GM23338 (cell line): ENCODE measurements around the gene TXNRD3. TPM values are rescaled to one million over a fixed set of nuclear protein-coding genes. Genes with fewer than 3 reads are reported as not detected.
"Not testable (repeated sequence)": the region's sequence is repeated elsewhere in the genome, so short reads cannot be mapped to it uniquely, and the experiment has no call there.

ENCODE experiments used
- ATAC-seq: fragments of 200-7000 bp; cut with Tn5 transposase; 3 replicates; pipeline ENCODE4 v1.9.1; 2020
- DNase-seq: peaks from one replicate; pipeline ENCODE4 v3.0.0-alpha.2; 2015; ENCODE audit warnings: low spot score
- H2AFZ ChIP-seq: fragments of 200-600 bp; sonication (generic); 2 replicates; pipeline ENCODE4 v1.8.0; 2016; ENCODE audit warnings: antibody characterized with exemption, mild to moderate bottlenecking, moderate library complexity
- H3F3A ChIP-seq: fragments of 200-600 bp; sonication (generic); replicated peaks from 2 replicates; pipeline ENCODE4 v1.8.0; 2017; ENCODE audit warnings: antibody characterized with exemption, mixed run types, low read depth
- H3K27ac ChIP-seq: fragments of 200-600 bp; sonication (generic); 2 replicates; pipeline ENCODE4 v1.6.1; 2016; ENCODE audit warnings: low read depth
- H3K27me3 ChIP-seq: fragments of 200-600 bp; sonication (generic); 2 replicates; pipeline ENCODE4 v1.8.0; 2016; ENCODE audit warnings: mild to moderate bottlenecking, mixed run types, moderate library complexity; ENCODE audit not compliant: insufficient read depth
- H3K36me3 ChIP-seq: fragments of 200-600 bp; sonication (generic); 2 replicates; pipeline ENCODE4 v1.8.0; 2016; ENCODE audit warnings: mild to moderate bottlenecking; ENCODE audit not compliant: insufficient read depth
- H3K4me1 ChIP-seq: fragments of 200-600 bp; sonication (generic); 2 replicates; pipeline ENCODE4 v1.8.0; 2016; ENCODE audit warnings: mild to moderate bottlenecking, moderate library complexity; ENCODE audit not compliant: insufficient read depth
- H3K4me2 ChIP-seq: fragments of 200-600 bp; sonication (generic); 2 replicates; pipeline ENCODE4 v1.7.1; 2017; ENCODE audit warnings: mixed run types
- H3K4me3 ChIP-seq: fragments of 200-600 bp; sonication (generic); 2 replicates; pipeline ENCODE4 v1.6.1; 2016; ENCODE audit warnings: mixed run types
- H3K79me2 ChIP-seq: fragments of 200-600 bp; sonication (generic); replicated peaks from 2 replicates; pipeline ENCODE4 v1.8.0; 2017; ENCODE audit warnings: mild to moderate bottlenecking; ENCODE audit not compliant: insufficient read depth
- H3K9me2 ChIP-seq: fragments of 200-600 bp; sonication (generic); 2 replicates; pipeline ENCODE4 v1.8.0; 2017; ENCODE audit not compliant: insufficient read depth
- H4K20me1 ChIP-seq: fragments of 200-600 bp; sonication (generic); replicated peaks from 2 replicates; pipeline ENCODE4 v1.8.0; 2017; ENCODE audit warnings: mild to moderate bottlenecking; ENCODE audit not compliant: insufficient read depth
- H3K27ac Mint-ChIP-seq: 2 replicates; pipeline ENCODE4 v1.8.0; 2020; ENCODE audit warnings: inconsistent platforms, mild to moderate bottlenecking, moderate library complexity, mixed read lengths
- H3K27me3 Mint-ChIP-seq: 3 replicates; pipeline ENCODE4 v1.8.0; 2022; ENCODE audit warnings: low read depth, mild to moderate bottlenecking, moderate library complexity, mixed read lengths, inconsistent platforms; ENCODE audit not compliant: insufficient read depth, poor library complexity
- H3K36me3 Mint-ChIP-seq: 3 replicates; pipeline ENCODE4 v1.8.0; 2021; ENCODE audit warnings: low read depth, mild to moderate bottlenecking, inconsistent platforms, moderate library complexity, mixed read lengths
- H3K4me1 Mint-ChIP-seq: 3 replicates; pipeline ENCODE4 v1.8.0; 2020; ENCODE audit warnings: mild to moderate bottlenecking, inconsistent platforms, mixed read lengths
- H3K4me3 Mint-ChIP-seq: 3 replicates; pipeline ENCODE4 v1.8.0; 2021; ENCODE audit warnings: moderate library complexity, mild to moderate bottlenecking, inconsistent platforms, mixed read lengths
- H3K9me3 Mint-ChIP-seq: 3 replicates; pipeline ENCODE4 v1.8.0; 2020; ENCODE audit warnings: moderate library complexity, mild to moderate bottlenecking, inconsistent platforms, mixed read lengths
- CTCF ChIP-seq, 2 experiments: fragments of 200-600 bp in 1 of 2; sonication (generic) in 1 of 2; conservative IDR thresholded peaks; 2 replicates each; pipeline versions ENCODE4 v1.5.1 to v1.6.1; 2016 to 2017; ENCODE audit warnings: antibody characterized with exemption in 2 of 2, low read depth in 2 of 2, mild to moderate bottlenecking in 2 of 2, moderate library complexity in 1 of 2
- EZH2phosphoT487 ChIP-seq: fragments of 200-600 bp; sonication (generic); IDR thresholded peaks from one replicate; pipeline ENCODE4 v1.8.1; 2018; ENCODE audit warnings: antibody characterized with exemption; ENCODE audit not compliant: unreplicated experiment
- JUNB ChIP-seq: IDR thresholded peaks from one replicate; pipeline ENCODE4 v1.6.1; 2016; ENCODE audit warnings: antibody characterized with exemption; ENCODE audit not compliant: unreplicated experiment
- NANOG ChIP-seq: IDR thresholded peaks from 2 replicates; pipeline ENCODE4 v1.6.1; 2016; ENCODE audit warnings: antibody characterized with exemption, borderline replicate concordance
- POLR2AphosphoS5 ChIP-seq: IDR thresholded peaks from 2 replicates; pipeline ENCODE4 v1.6.1; 2016; ENCODE audit warnings: antibody characterized with exemption, low read depth
- ZNF114 ChIP-seq: fragments of 250-450 bp; sonication (Bioruptor Pico); IDR thresholded peaks from 2 replicates; pipeline ENCODE4 v1.5.0; 2020; ENCODE audit warnings: mild to moderate bottlenecking, moderate library complexity
- polyA plus RNA-seq: library from polyadenylated mRNA; unstranded; fragments of >200 nt; fragmentation: Nextera tagmentation; extraction: Ambion mirVana; gene quantifications from 2 replicates; pipeline ENCODE4 v1.2.1, GENCODE V29; 2016
- total RNA-seq: library from RNA; depleted of rRNA; stranded (reverse); fragments of >200 nt; shearing (Covaris generic); gene quantifications from 2 replicates; pipeline ENCODE4 v1.2.3, GENCODE V29; 2014
- TF ChIP-seq, protein P1 (sequence below): fragments of 250-450 bp; sonication (Bioruptor Pico); IDR thresholded peaks from 2 replicates; pipeline ENCODE4 v1.5.0; 2020; ENCODE audit warnings: mild to moderate bottlenecking, moderate library complexity

The TXNRD3 gene
- total and polyA plus RNA-seq, 2 experiments from 2014 or later: 3.0 to 4.1 TPM

GRCh38 chr3:126604691-126605090, 50.2 kb downstream of the TXNRD3 start (continued):
- TF ChIP-seq, protein P1, sequence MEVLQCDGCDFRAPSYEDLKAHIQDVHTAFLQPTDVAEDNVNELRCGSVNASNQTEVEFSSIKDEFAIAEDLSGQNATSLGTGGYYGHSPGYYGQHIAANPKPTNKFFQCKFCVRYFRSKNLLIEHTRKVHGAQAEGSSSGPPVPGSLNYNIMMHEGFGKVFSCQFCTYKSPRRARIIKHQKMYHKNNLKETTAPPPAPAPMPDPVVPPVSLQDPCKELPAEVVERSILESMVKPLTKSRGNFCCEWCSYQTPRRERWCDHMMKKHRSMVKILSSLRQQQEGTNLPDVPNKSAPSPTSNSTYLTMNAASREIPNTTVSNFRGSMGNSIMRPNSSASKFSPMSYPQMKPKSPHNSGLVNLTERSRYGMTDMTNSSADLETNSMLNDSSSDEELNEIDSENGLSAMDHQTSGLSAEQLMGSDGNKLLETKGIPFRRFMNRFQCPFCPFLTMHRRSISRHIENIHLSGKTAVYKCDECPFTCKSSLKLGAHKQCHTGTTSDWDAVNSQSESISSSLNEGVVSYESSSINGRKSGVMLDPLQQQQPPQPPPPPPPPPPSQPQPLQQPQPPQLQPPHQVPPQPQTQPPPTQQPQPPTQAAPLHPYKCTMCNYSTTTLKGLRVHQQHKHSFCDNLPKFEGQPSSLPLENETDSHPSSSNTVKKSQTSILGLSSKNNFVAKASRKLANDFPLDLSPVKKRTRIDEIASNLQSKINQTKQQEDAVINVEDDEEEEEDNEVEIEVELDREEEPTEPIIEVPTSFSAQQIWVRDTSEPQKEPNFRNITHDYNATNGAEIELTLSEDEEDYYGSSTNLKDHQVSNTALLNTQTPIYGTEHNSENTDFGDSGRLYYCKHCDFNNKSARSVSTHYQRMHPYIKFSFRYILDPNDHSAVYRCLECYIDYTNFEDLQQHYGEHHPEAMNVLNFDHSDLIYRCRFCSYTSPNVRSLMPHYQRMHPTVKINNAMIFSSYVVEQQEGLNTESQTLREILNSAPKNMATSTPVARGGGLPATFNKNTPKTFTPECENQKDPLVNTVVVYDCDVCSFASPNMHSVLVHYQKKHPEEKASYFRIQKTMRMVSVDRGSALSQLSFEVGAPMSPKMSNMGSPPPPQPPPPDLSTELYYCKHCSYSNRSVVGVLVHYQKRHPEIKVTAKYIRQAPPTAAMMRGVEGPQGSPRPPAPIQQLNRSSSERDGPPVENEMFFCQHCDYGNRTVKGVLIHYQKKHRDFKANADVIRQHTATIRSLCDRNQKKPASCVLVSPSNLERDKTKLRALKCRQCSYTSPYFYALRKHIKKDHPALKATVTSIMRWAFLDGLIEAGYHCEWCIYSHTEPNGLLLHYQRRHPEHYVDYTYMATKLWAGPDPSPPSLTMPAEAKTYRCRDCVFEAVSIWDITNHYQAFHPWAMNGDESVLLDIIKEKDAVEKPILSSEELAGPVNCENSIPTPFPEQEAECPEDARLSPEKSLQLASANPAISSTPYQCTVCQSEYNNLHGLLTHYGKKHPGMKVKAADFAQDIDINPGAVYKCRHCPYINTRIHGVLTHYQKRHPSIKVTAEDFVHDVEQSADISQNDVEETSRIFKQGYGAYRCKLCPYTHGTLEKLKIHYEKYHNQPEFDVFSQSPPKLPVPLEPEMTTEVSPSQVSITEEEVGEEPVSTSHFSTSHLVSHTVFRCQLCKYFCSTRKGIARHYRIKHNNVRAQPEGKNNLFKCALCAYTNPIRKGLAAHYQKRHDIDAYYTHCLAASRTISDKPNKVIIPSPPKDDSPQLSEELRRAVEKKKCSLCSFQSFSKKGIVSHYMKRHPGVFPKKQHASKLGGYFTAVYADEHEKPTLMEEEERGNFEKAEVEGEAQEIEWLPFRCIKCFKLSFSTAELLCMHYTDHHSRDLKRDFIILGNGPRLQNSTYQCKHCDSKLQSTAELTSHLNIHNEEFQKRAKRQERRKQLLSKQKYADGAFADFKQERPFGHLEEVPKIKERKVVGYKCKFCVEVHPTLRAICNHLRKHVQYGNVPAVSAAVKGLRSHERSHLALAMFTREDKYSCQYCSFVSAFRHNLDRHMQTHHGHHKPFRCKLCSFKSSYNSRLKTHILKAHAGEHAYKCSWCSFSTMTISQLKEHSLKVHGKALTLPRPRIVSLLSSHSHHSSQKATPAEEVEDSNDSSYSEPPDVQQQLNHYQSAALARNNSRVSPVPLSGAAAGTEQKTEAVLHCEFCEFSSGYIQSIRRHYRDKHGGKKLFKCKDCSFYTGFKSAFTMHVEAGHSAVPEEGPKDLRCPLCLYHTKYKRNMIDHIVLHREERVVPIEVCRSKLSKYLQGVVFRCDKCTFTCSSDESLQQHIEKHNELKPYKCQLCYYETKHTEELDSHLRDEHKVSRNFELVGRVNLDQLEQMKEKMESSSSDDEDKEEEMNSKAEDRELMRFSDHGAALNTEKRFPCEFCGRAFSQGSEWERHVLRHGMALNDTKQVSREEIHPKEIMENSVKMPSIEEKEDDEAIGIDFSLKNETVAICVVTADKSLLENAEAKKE (CRISPR knock-in tag): no peak
- no peak for TF ChIP-seq EZH2phosphoT487

DNA sequence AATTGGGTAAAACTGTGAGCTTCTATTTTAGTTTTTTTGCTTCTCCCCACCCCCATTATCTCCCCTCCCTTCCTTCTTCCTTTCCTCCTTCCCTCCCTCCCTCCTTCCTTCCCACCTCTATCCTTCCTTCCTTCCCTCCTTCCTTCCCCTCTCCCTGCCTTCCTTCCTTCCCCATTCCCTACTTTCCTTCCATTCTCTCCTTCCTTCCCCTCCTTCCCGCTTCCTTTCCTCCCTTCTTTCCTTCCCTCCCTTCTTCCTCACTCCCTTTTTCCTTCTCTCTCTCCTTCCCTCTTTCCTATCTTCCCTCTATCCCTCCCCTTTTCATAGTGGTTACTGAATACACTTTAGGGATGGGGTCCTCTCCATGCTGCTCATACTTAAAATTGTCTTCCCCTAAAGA, 55.8 kb downstream of the TXNRD3 start:
- Mint-ChIP-seq H3K9me3 (no peaks in the 10 kb centered on the region; the same call in 2 of the 3 replicates), H3K4me3 (no peak overlapping the region), H3K36me3 (no peaks in the 10 kb centered on the region; the same call in 2 of the 3 replicates), H3K4me1 (no peaks in the 10 kb centered on the region), H3K27me3 (no peaks in the 10 kb centered on the region), H3K27ac (no peak overlapping the region)
- H3K9me2 ChIP-seq: no peaks in the 10 kb centered on the region
- H3K27me3 ChIP-seq: no peaks in the 10 kb centered on the region
- H3K36me3 ChIP-seq: no peaks in the 10 kb centered on the region
- H4K20me1 ChIP-seq: no peaks in the 10 kb centered on the region
- H2AFZ ChIP-seq: no peak overlapping the region
- H3K79me2 ChIP-seq: no peaks in the 10 kb centered on the region
- ATAC-seq: no peak
- no peak overlapping the region for H3K27ac ChIP-seq
- H3K4me3 ChIP-seq: no peak overlapping the region
- no peaks in the 10 kb centered on the region for H3K4me1 ChIP-seq
- no peak overlapping the region for H3K4me2 ChIP-seq
- H3F3A ChIP-seq: no peaks in the 10 kb centered on the region
- no peak for DNase-seq
- TF ChIP-seq JUNB (no peak), ZNF114 (no peak), CTCF (conservative IDR thresholded peaks at IDR 0.05; ENCODE audit: low read depth in 2 of 2) (no peak), POLR2AphosphoS5 (no peak), NANOG (no peak)

DNA sequence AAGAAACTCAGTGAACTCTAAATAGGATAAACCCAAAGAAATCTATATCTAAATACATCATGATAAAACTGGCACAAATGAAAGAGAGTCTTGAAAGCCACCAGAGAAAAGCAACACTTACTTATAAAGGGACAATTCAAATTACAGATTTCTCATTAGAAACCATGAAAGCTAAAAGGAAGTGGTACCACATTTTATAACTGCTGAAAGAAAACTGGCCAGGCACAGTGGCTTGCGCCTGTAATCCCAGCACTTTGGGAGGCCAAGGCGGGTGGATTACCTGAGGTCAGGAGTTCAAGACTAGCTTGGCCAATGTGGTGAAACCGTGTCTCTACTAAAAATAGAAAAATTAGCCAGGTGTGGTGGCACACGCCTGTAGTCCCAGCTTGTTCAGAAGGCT, 59.4 kb downstream of the TXNRD3 start:
- not testable (repeated sequence) for H3K36me3 Mint-ChIP-seq, ATAC-seq, H3K27ac Mint-ChIP-seq, H2AFZ ChIP-seq, H4K20me1 ChIP-seq, H3K4me1 ChIP-seq, H3F3A ChIP-seq, H3K27ac ChIP-seq, H3K4me3 Mint-ChIP-seq, H3K4me3 ChIP-seq, H3K9me2 ChIP-seq, H3K79me2 ChIP-seq, H3K4me2 ChIP-seq, DNase-seq, H3K27me3 Mint-ChIP-seq, H3K36me3 ChIP-seq, H3K9me3 Mint-ChIP-seq, H3K27me3 ChIP-seq, H3K4me1 Mint-ChIP-seq

DNA sequence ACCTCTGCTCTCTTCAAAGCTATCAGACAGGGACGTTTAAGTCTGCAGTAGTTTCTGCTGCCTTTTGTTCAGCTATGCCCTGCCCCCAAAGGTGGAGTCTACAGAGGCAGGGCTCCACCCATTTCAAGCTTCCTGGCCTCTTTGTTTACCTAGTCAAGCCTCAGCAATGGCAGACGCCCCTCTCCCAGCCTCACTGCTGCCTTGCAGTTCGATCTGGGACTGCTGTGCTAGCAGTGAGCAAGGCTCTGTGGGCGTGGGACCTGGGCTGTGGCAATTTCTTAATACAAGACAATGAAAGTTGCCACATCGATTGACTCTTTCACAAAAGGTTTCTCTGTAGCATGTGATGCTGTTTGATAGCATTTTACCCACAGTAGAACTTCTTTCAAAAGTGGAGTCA, 63.4 kb downstream of the TXNRD3 start:
- H4K20me1 ChIP-seq, H3K27ac ChIP-seq, H3K4me1 ChIP-seq, H3K27me3 Mint-ChIP-seq, H3K36me3 ChIP-seq, H3K27me3 ChIP-seq, H3F3A ChIP-seq, H3K27ac Mint-ChIP-seq, H3K9me2 ChIP-seq, H3K4me2 ChIP-seq, H3K4me3 ChIP-seq, H3K4me3 Mint-ChIP-seq, H3K36me3 Mint-ChIP-seq, H3K4me1 Mint-ChIP-seq, H3K79me2 ChIP-seq: not testable (repeated sequence)
- ATAC-seq (peak; percentile 30; the same call in 2 of the 3 replicates), DNase-seq (peak; percentile 21)
- H3K9me3 Mint-ChIP-seq: peaks cover 42% of the 10 kb centered on the region
- peak overlapping the region; percentile 43; the same call in 1 of the 2 replicates for H2AFZ ChIP-seq
